H9 (cell line): ENCODE results near the gene ROM1. TPM values are rescaled to one million over a fixed set of nuclear protein-coding genes. Genes with fewer than 3 reads are reported as not detected.
A peak's percentile ranks its signal among the peaks of the same experiment; 100 is the strongest.

ENCODE experiments used
- DNase-seq: peaks from one replicate; pipeline ENCODE4 v3.0.0-alpha.2; 2017
- H2AFZ ChIP-seq: one replicate; pipeline ENCODE4 v1.6.1; 2013; ENCODE audit warnings: mild to moderate bottlenecking, low read length, control low read depth, moderate library complexity
- H2AK5ac ChIP-seq: 2 replicates; pipeline ENCODE4 v1.6.1; 2013; ENCODE audit warnings: low read length, control low read depth, mixed read lengths; ENCODE audit not compliant: insufficient read length
- H2BK120ac ChIP-seq: one replicate; pipeline ENCODE4 v1.6.1; 2013; ENCODE audit warnings: low read depth, mild to moderate bottlenecking, low read length, control low read depth, inconsistent platforms; ENCODE audit not compliant: poor library complexity, severe bottlenecking
- H2BK12ac ChIP-seq: 2 replicates; pipeline ENCODE4 v1.6.1; 2013; ENCODE audit warnings: low read length, control low read depth, mixed read lengths, low read depth; ENCODE audit not compliant: insufficient read length
- H2BK15ac ChIP-seq: 2 replicates; pipeline ENCODE4 v1.6.1; 2013; ENCODE audit warnings: low read depth, low read length, control low read depth
- H2BK20ac ChIP-seq: one replicate; pipeline ENCODE4 v1.6.1; 2013; ENCODE audit warnings: low read depth, mild to moderate bottlenecking, low read length, control low read depth, inconsistent platforms; ENCODE audit not compliant: poor library complexity, severe bottlenecking
- H2BK5ac ChIP-seq: 2 replicates; pipeline ENCODE4 v1.6.1; 2013; ENCODE audit warnings: low read length, control low read depth, mixed read lengths; ENCODE audit not compliant: insufficient read length
- H3K14ac ChIP-seq: 2 replicates; pipeline ENCODE4 v1.6.1; 2013; ENCODE audit warnings: low read length, control low read depth; ENCODE audit not compliant: insufficient read depth
- H3K18ac ChIP-seq: 2 replicates; pipeline ENCODE4 v1.6.1; 2013; ENCODE audit warnings: low read depth, mild to moderate bottlenecking, mixed read lengths, low read length, control low read depth; ENCODE audit not compliant: insufficient read length
- H3K23ac ChIP-seq: 2 replicates; pipeline ENCODE4 v1.6.1; 2013; ENCODE audit warnings: low read length, control low read depth, mixed read lengths, low read depth; ENCODE audit not compliant: insufficient read length
- H3K23me2 ChIP-seq: 2 replicates; pipeline ENCODE4 v1.6.1; 2013; ENCODE audit warnings: low read depth, mild to moderate bottlenecking, mixed read lengths, low read length, control low read depth; ENCODE audit not compliant: insufficient read length, poor library complexity, severe bottlenecking
- H3K27ac ChIP-seq: 2 replicates; pipeline ENCODE4 v1.5.1; 2013; ENCODE audit warnings: low read length, control low read depth, mixed read lengths, low read depth; ENCODE audit not compliant: insufficient read length
- H3K27me3 ChIP-seq: 2 replicates; pipeline ENCODE4 v1.6.1; 2013; ENCODE audit warnings: low read length, control low read depth, inconsistent platforms; ENCODE audit not compliant: insufficient read depth
- H3K4ac ChIP-seq: 2 replicates; pipeline ENCODE4 v1.6.1; 2013; ENCODE audit warnings: low read depth, mild to moderate bottlenecking, control low read depth, inconsistent platforms, low read length, moderate library complexity
- H3K4me1 ChIP-seq: 2 replicates; pipeline ENCODE4 v1.6.1; 2013; ENCODE audit warnings: low read length, control low read depth, inconsistent platforms; ENCODE audit not compliant: insufficient read depth
- H3K4me2 ChIP-seq: 2 replicates; pipeline ENCODE4 v1.6.1; 2013; ENCODE audit warnings: low read length, control low read depth, mixed read lengths; ENCODE audit not compliant: insufficient read length, insufficient read depth
- H3K56ac ChIP-seq: 2 replicates; pipeline ENCODE4 v1.6.1; 2013; ENCODE audit warnings: low read depth, mild to moderate bottlenecking, mixed read lengths, low read length, control low read depth; ENCODE audit not compliant: insufficient read length
- H3K79me1 ChIP-seq: 2 replicates; pipeline ENCODE4 v1.6.1; 2013; ENCODE audit warnings: low read depth, mild to moderate bottlenecking, moderate library complexity, low read length, control low read depth, inconsistent platforms; ENCODE audit not compliant: insufficient read depth, poor library complexity, severe bottlenecking
- H3K79me2 ChIP-seq: 2 replicates; pipeline ENCODE4 v1.6.1; 2013; ENCODE audit warnings: low read length, control low read depth, inconsistent platforms; ENCODE audit not compliant: insufficient read depth
- H3K9ac ChIP-seq: 2 replicates; pipeline ENCODE4 v1.6.1; 2013; ENCODE audit warnings: low read length, control low read depth, mixed read lengths; ENCODE audit not compliant: insufficient read length; ENCODE audit errors: extremely low read depth
- H3K9me3 ChIP-seq: one replicate; pipeline ENCODE4 v1.6.1; 2013; ENCODE audit warnings: low read depth, low read length, inconsistent platforms; ENCODE audit not compliant: control insufficient read depth
- H3T11ph ChIP-seq: one replicate; pipeline ENCODE4 v1.6.1; 2013; ENCODE audit warnings: mild to moderate bottlenecking, low read length, control low read depth, inconsistent platforms
- H4K20me1 ChIP-seq: one replicate; pipeline ENCODE4 v1.6.1; 2013; ENCODE audit not compliant: control insufficient read depth, insufficient read length, insufficient read depth
- H4K5ac ChIP-seq: 2 replicates; pipeline ENCODE4 v1.6.1; 2013; ENCODE audit warnings: low read depth, mild to moderate bottlenecking, mixed read lengths, low read length, control low read depth; ENCODE audit not compliant: insufficient read length
- H4K8ac ChIP-seq: replicated peaks from 2 replicates; pipeline ENCODE4 v1.6.1; 2013; ENCODE audit warnings: low read length, control low read depth, mixed read lengths, low read depth; ENCODE audit not compliant: insufficient read length
- H4K91ac ChIP-seq: 2 replicates; pipeline ENCODE4 v1.6.1; 2013; ENCODE audit warnings: low read depth, mild to moderate bottlenecking, moderate library complexity, mixed read lengths, low read length, control low read depth; ENCODE audit not compliant: insufficient read length
- H3K27ac Mint-ChIP-seq, 3 experiments: 2 replicates in 2 of 3; 3 replicates in 1 of 3; pipeline ENCODE4 v1.8.0; 2020 to 2021; ENCODE audit warnings: mixed read lengths in 3 of 3, mild to moderate bottlenecking in 1 of 3, moderate library complexity in 1 of 3
- H3K27me3 Mint-ChIP-seq: 2 replicates; pipeline ENCODE4 v1.8.0; 2021; ENCODE audit warnings: low read depth, mild to moderate bottlenecking, moderate library complexity, mixed read lengths
- H3K36me3 Mint-ChIP-seq, 3 experiments: 2 replicates in 2 of 3; 3 replicates in 1 of 3; pipeline ENCODE4 v1.8.0; 2020 to 2021; ENCODE audit warnings: low read depth in 3 of 3, mixed read lengths in 3 of 3; ENCODE audit not compliant: insufficient read depth in 1 of 3
- H3K4me1 Mint-ChIP-seq, 2 experiments: 2 replicates each; pipeline ENCODE4 v1.8.0; 2020; ENCODE audit warnings: mixed read lengths in 2 of 2
- H3K4me3 Mint-ChIP-seq, 2 experiments: 2 replicates in 1 of 2; 3 replicates in 1 of 2; pipeline ENCODE4 v1.8.0; 2020 to 2021; ENCODE audit warnings: mild to moderate bottlenecking in 2 of 2, mixed read lengths in 2 of 2, moderate library complexity in 1 of 2
- H3K9me3 Mint-ChIP-seq, 2 experiments: 2 replicates in 1 of 2; 3 replicates in 1 of 2; pipeline ENCODE4 v1.8.0; 2020; ENCODE audit warnings: mild to moderate bottlenecking in 2 of 2, mixed read lengths in 2 of 2, moderate library complexity in 1 of 2
- WGBS: extraction: QIAGEN DNeasy Blood & Tissue Kit; methylation state at CpG from one replicate; pipeline ENCODE4 v1.1.7; 2013; ENCODE audit warnings: missing lambda C conversion rate, low lambda C conversion rate, mixed read lengths; ENCODE audit not compliant: insufficient read length; ENCODE audit errors: extremely low coverage; 5-methylcytosine and 5-hydroxymethylcytosine counted together
- total RNA-seq: library from RNA; stranded (reverse); gene quantifications from 2 replicates; pipeline ENCODE4 v1.2.1, GENCODE V29; 2021
- TF ChIP-seq, protein P1 (sequence below): fragments of 200-600 bp; sonication (generic); conservative IDR thresholded peaks from 3 replicates; pipeline ENCODE4 v1.8.0; 2021; ENCODE audit warnings: antibody characterized with exemption, mild to moderate bottlenecking

ROM1 gene
- total RNA-seq, 1 experiment from 2014 or later, result 0.79 TPM

DNA sequence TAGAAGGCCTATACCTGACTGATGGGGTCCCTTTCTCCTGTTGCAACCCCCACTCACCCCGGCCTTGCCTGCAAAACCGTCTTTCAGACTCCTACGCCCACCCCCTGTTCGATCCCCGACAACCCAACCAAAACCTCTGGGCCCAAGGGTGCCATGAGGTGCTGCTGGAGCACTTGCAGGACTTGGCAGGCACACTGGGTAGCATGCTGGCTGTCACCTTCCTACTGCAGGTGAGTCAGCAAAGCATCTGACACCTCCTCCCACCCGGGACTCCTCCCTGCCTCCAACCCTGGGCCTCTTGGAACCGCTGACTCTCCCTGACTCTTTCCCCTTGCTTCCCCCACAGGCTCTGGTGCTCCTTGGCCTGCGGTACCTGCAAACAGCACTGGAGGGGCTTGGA is 1.2 kb downstream of the ROM1 start:
- no peaks in the 10 kb centered on the region for H4K20me1 ChIP-seq
- H2BK15ac ChIP-seq, result no peak overlapping the region
- peak overlapping the region in 1 of 2 experiments; percentile 41; a peak in 2 of 5 replicates for H3K4me3 Mint-ChIP-seq
- H3K27me3 Mint-ChIP-seq, result peaks cover 4% of the 10 kb centered on the region
- H2BK5ac ChIP-seq, result no peak overlapping the region
- H3K4ac ChIP-seq, result no peak overlapping the region
- H3K23me2 ChIP-seq, result peaks cover 13% of the 10 kb centered on the region
- H4K8ac ChIP-seq, result no peak overlapping the region
- no peak overlapping the region for H3K4me2 ChIP-seq
- peaks cover 17 to 29% of the 10 kb centered on the region in 2 experiments for H3K4me1 Mint-ChIP-seq
- no peaks in the 10 kb centered on the region for H3K79me2 ChIP-seq
- H3K27me3 ChIP-seq, result no peaks in the 10 kb centered on the region
- no peak overlapping the region for H2BK12ac ChIP-seq
- WGBS, result no CpG with 5 or more reads among the region's 8 CpGs
- TF ChIP-seq, protein P1, sequence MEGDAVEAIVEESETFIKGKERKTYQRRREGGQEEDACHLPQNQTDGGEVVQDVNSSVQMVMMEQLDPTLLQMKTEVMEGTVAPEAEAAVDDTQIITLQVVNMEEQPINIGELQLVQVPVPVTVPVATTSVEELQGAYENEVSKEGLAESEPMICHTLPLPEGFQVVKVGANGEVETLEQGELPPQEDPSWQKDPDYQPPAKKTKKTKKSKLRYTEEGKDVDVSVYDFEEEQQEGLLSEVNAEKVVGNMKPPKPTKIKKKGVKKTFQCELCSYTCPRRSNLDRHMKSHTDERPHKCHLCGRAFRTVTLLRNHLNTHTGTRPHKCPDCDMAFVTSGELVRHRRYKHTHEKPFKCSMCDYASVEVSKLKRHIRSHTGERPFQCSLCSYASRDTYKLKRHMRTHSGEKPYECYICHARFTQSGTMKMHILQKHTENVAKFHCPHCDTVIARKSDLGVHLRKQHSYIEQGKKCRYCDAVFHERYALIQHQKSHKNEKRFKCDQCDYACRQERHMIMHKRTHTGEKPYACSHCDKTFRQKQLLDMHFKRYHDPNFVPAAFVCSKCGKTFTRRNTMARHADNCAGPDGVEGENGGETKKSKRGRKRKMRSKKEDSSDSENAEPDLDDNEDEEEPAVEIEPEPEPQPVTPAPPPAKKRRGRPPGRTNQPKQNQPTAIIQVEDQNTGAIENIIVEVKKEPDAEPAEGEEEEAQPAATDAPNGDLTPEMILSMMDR, result no peak
- H3K9ac ChIP-seq, result no peak overlapping the region
- H2BK20ac ChIP-seq, result no peak overlapping the region
- H4K91ac ChIP-seq, result no peak overlapping the region
- no peaks in the 10 kb centered on the region for H3K79me1 ChIP-seq
- peak overlapping the region; percentile 11 to 87 (median 77); a peak in 3 of 7 replicates for H3K27ac Mint-ChIP-seq
- H2BK120ac ChIP-seq, result no peak overlapping the region
- no peak for DNase-seq
- no peak overlapping the region for H3T11ph ChIP-seq
- no peak overlapping the region for H2AK5ac ChIP-seq
- no peak overlapping the region for H3K23ac ChIP-seq
- H3K56ac ChIP-seq, result no peak overlapping the region
- no peak overlapping the region for H4K5ac ChIP-seq
- no peak overlapping the region for H2AFZ ChIP-seq
- no peak overlapping the region for H3K27ac ChIP-seq
- no peaks in the 10 kb centered on the region for H3K9me3 Mint-ChIP-seq
- H3K4me1 ChIP-seq, result no peaks in the 10 kb centered on the region
- no peaks in the 10 kb centered on the region for H3K9me3 ChIP-seq
- H3K14ac ChIP-seq, result no peak overlapping the region
- H3K36me3 Mint-ChIP-seq, result peaks cover 2 to 18% (median 15%) of the 10 kb centered on the region in 3 experiments
- H3K18ac ChIP-seq, result no peak overlapping the region
